IMR-90 (cell line): Measurements from ENCODE around the gene NT5E. TPM values are rescaled to one million over a fixed set of nuclear protein-coding genes. Genes with fewer than 3 reads are reported as not detected.

ENCODE experiments used
- BHLHE40 ChIP-seq: fragments of 150-350 bp; IDR thresholded peaks from 2 replicates; pipeline ENCODE4 v1.6.1; 2016; ENCODE audit warnings: mild to moderate bottlenecking, low read depth, low read length
- POLR2A ChIP-seq: IDR thresholded peaks from 2 replicates; pipeline ENCODE4 v1.6.1; 2012; ENCODE audit warnings: mild to moderate bottlenecking, low read depth, low read length
- RFX5 ChIP-seq: IDR thresholded peaks from 2 replicates; pipeline ENCODE4 v1.8.0; 2012; ENCODE audit warnings: low read depth, mild to moderate bottlenecking, low read length, moderate library complexity
- polyA plus RNA-seq, 3 experiments: library from polyadenylated mRNA; depleted of rRNA; stranded (reverse); fragments of >200 nt; gene quantifications; 2 replicates each; pipeline ENCODE4 v1.2.3, GENCODE V29; 2012; ENCODE audit warnings: low replicate concordance in 1 of 3
- total RNA-seq: library from RNA; depleted of rRNA; stranded (reverse); fragments of >200 nt; gene quantifications from 2 replicates; pipeline ENCODE4 v1.2.3, GENCODE V29; 2012
- TF ChIP-seq, protein P1 (sequence below): conservative IDR thresholded peaks from 2 replicates; pipeline ENCODE4 v1.5.1; 2012; ENCODE audit warnings: mild to moderate bottlenecking, low read depth, low read length, improper control_type of control experiment

Gene NT5E
- total and polyA plus RNA-seq, 2 of the 4 experiments (the other 2 are of a cell fraction): 153 to 280 TPM

DNA sequence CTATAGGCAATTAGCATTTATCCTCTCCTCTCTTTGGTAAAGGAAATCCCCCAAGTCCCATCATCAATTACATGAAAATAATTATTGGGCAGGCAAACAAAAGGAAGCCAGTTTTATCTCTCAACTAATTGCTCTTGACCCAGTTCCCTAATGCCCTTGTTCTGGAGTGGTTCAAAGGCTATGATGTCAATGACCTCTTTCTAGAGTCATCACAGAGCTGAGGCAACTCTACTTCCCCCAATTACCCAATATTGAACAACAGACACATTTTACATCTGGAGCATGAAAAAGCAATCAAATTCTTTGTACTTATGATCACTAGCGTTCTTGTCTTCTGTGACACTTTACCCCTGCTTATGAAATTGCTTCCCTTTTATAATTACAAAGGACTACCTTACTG lies 43.5 kb downstream of the NT5E start (continued):
- TF ChIP-seq, protein P1, sequence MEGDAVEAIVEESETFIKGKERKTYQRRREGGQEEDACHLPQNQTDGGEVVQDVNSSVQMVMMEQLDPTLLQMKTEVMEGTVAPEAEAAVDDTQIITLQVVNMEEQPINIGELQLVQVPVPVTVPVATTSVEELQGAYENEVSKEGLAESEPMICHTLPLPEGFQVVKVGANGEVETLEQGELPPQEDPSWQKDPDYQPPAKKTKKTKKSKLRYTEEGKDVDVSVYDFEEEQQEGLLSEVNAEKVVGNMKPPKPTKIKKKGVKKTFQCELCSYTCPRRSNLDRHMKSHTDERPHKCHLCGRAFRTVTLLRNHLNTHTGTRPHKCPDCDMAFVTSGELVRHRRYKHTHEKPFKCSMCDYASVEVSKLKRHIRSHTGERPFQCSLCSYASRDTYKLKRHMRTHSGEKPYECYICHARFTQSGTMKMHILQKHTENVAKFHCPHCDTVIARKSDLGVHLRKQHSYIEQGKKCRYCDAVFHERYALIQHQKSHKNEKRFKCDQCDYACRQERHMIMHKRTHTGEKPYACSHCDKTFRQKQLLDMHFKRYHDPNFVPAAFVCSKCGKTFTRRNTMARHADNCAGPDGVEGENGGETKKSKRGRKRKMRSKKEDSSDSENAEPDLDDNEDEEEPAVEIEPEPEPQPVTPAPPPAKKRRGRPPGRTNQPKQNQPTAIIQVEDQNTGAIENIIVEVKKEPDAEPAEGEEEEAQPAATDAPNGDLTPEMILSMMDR: no peak
- TF ChIP-seq BHLHE40 (no peak), POLR2A (no peak), RFX5 (no peak)
